Choroid plexus epithelial cell (primary cell): ENCODE data around the gene DUSP3.
A peak's percentile ranks its signal among the peaks of the same experiment; 100 is the strongest.

Source experiments
- DNase-seq: peaks from one replicate; pipeline ENCODE4 v3.0.0-alpha.2; 2010; ENCODE audit warnings: low read depth
- H3K4me3 ChIP-seq: 2 replicates; pipeline ENCODE4 v1.5.1; 2011; ENCODE audit warnings: low read depth, mild to moderate bottlenecking, control low read depth, low read length, moderate library complexity
- CTCF ChIP-seq: conservative IDR thresholded peaks from 2 replicates; pipeline ENCODE4 v1.5.1; 2011; ENCODE audit warnings: low read depth, mild to moderate bottlenecking, control low read depth, inconsistent platforms, low read length, moderate library complexity

DUSP3 gene

GRCh38 chr17:43812396-43813265, 33.9 kb upstream of the DUSP3 start:
- TF ChIP-seq CTCF, result no peak
- no peak for DNase-seq
- no peak overlapping the region for H3K4me3 ChIP-seq

- no peak for DNase-seq
- no peak overlapping the region for H3K4me3 ChIP-seq
- no peak for TF ChIP-seq CTCF
Observed at GRCh38 chr17:43810823-43811222, 32.0 kb upstream of the DUSP3 start.

- no peak for TF ChIP-seq CTCF
- no peak for DNase-seq
- no peak overlapping the region for H3K4me3 ChIP-seq
Observed at GRCh38 chr17:43810226-43810715, 31.5 kb upstream of the DUSP3 start.

- no peak for DNase-seq
- H3K4me3 ChIP-seq, result no peak overlapping the region
- TF ChIP-seq CTCF, result no peak
Observed at GRCh38 chr17:43809121-43809520, 30.3 kb upstream of the DUSP3 start.

GRCh38 chr17:43808076-43808475, 29.3 kb upstream of the DUSP3 start:
- no peak overlapping the region for H3K4me3 ChIP-seq
- DNase-seq, result peak; percentile 30
- no peak for TF ChIP-seq CTCF

GRCh38 chr17:43805117-43805516, 26.3 kb upstream of the DUSP3 start:
- H3K4me3 ChIP-seq, result no peak overlapping the region
- TF ChIP-seq CTCF, result no peak
- no peak for DNase-seq

GRCh38 chr17:43803758-43804157, 25.0 kb upstream of the DUSP3 start:
- no peak overlapping the region for H3K4me3 ChIP-seq
- no peak for DNase-seq
- no peak for TF ChIP-seq CTCF
